ENCODE data around the gene ATP6AP2. TPM values are rescaled to one million over a fixed set of nuclear protein-coding genes. Genes with fewer than 3 reads are reported as not detected.

ATP6AP2 gene
- total and polyA plus RNA-seq, 2 of the 8 experiments (the other 6 are each of a cell fraction or from before 2014, with no cell fraction given), result 66.0 to 86.2 TPM

GRCh38 chrX:40544343-40545266, 36.2 kb upstream of the ATP6AP2 start:
- Histone ChIP-seq H2BK5ac (ENCODE audit: low read depth, low read length) (no peak overlapping the region), H4K8ac (ENCODE audit: extremely low read depth, insufficient read depth, low read length) (no peak overlapping the region), H3K4me2 (ENCODE audit: insufficient read depth in 1 of 2, low read depth in 2 of 2, low read length in 2 of 2) (no peak overlapping the region; a peak in 1 of 4 replicates), H4K20me1 (replicated peaks in 1 of 2; ENCODE audit: control insufficient read depth in 1 of 2, insufficient read depth in 2 of 2, low read length in 2 of 2) (no peaks in the 10 kb centered on the region), H3K79me2 (ENCODE audit: control insufficient read depth in 1 of 2, insufficient read depth in 2 of 2, low read length in 2 of 2) (no peaks in the 10 kb centered on the region), H3K18ac (ENCODE audit: extremely low read depth, low read length) (no peak overlapping the region), H3K4me3 (ENCODE audit: extremely low read depth in 1 of 4, insufficient read depth in 2 of 4, low read depth in 3 of 4, low read length in 4 of 4) (no peak overlapping the region), H3K23me2 (ENCODE audit: low read depth, low read length) (no peaks in the 10 kb centered on the region), H2BK20ac (ENCODE audit: low read length) (no peak overlapping the region), H3K9ac (replicated peaks in 1 of 4; ENCODE audit: extremely low read depth in 1 of 4, low read depth in 3 of 4, low read length in 3 of 4) (no peak overlapping the region), H4K5ac (ENCODE audit: insufficient read length, low read depth, low read length) (no peak overlapping the region), H3K14ac (ENCODE audit: insufficient read length) (no peak overlapping the region), H3K27ac (ENCODE audit: low read depth, low read length) (no peak overlapping the region), H2BK120ac (replicated peaks; ENCODE audit: low read depth, low read length) (no peak overlapping the region), H3K9me3 (ENCODE audit: insufficient read depth in 2 of 2, low read depth in 1 of 2, low read length in 1 of 2) (no peaks in the 10 kb centered on the region), H3K4me1 (replicated peaks in 1 of 4; ENCODE audit: control insufficient read depth in 3 of 4, insufficient read depth in 4 of 4, low read length in 3 of 4) (peaks cover 0 to 5% (median 0%) of the 10 kb centered on the region in 4 experiments; a peak in 1 of 7 replicates), H2AK5ac (ENCODE audit: low read depth, low read length) (no peak overlapping the region), H2AFZ (ENCODE audit: low read length) (no peak overlapping the region; the same call in 1 of the 2 replicates), H4K91ac (replicated peaks; ENCODE audit: insufficient read length, low read length) (no peak overlapping the region), H2BK12ac (ENCODE audit: low read depth, low read length) (no peak overlapping the region), H3K23ac (ENCODE audit: insufficient read length) (no peak overlapping the region), H2BK15ac (ENCODE audit: low read length) (no peak overlapping the region), H3K79me1 (ENCODE audit: low read depth, low read length) (no peaks in the 10 kb centered on the region), H3K4ac (replicated peaks; ENCODE audit: insufficient read length, low read depth, low read length) (no peak overlapping the region), H3K36me3 (ENCODE audit: control insufficient read depth in 2 of 4, insufficient read depth in 4 of 4, low read length in 3 of 4) (no peaks in the 10 kb centered on the region), H3K27me3 (replicated peaks in 1 of 4; ENCODE audit: control insufficient read depth in 3 of 4, extremely low read depth in 1 of 4, insufficient read depth in 3 of 4, low read length in 3 of 4) (no peaks in the 10 kb centered on the region), H3K56ac (replicated peaks; ENCODE audit: insufficient read length, low read depth, low read length) (no peak overlapping the region)
- ChIA-PET CTCF (ENCODE audit: partially characterized antibody) (interaction anchor here (0.6 to 1.6 kb wide), 14 partner anchors 10 to 914 kb away, joined by 3 to 5 read pairs (median 3); no protein-coding TSS in a partner anchor), POLR2A (ENCODE audit: partially characterized antibody) (interaction anchor here (0.6 to 0.9 kb wide), 2 partner anchors 103 to 110 kb away, joined by 3 to 4 read pairs; partner anchors contain the start of gene CXorf38)
- WGBS, 2 experiments (ENCODE audit: extremely low coverage in 1 of 2, insufficient coverage in 1 of 2, insufficient read length in 1 of 2, insufficient replicate concordance in 2 of 2, low coverage in 1 of 2, low lambda C conversion rate in 2 of 2, missing lambda C conversion rate in 1 of 2), result 82% methylated on average over 11 of the region's 13 CpGs; no CpG with 5 or more reads in 1 of the 2 experiments
- DNase-seq (ENCODE audit: low read depth in 1 of 2, low spot score in 2 of 2), result no peak
- TF ChIP-seq EP300 (IDR thresholded peaks at IDR 0.05; ENCODE audit: borderline replicate concordance in 1 of 2, low read depth in 2 of 2, low read length in 2 of 2), result no peak
- TF ChIP-seq BRCA1 (IDR thresholded peaks at IDR 0.05; ENCODE audit: low read depth, low read length), result no peak
- no peak for TF ChIP-seq SP1 (IDR thresholded peaks at IDR 0.05; ENCODE audit: low read depth, low read length)
- no peak for FAIRE-seq
